NCI-H2171 (cell line): ENCODE results near the gene MBNL2.

ENCODE experiments used
- DNase-seq: peaks from one replicate; lab custom pipeline; 2025; lab: John Stamatoyannopoulos, UW

The MBNL2 gene

DNA sequence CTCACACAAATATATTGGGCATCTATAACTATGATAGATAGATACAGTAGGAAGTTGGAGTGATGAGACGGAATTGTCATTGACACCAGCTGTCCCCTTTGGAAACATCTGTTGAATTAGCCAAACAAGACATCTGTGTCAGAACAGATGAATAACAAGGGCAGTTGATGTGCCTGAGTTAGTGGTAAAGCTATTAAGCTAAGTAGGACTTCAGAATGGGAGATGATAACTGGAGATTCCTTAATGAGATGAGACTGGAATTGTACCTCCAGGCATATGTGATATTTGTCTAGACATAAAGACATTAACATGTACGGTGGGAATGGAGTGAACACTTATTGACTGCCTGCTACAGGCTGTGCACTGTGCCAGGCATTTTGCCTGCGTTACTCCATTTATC, 78.7 kb downstream of the MBNL2 start:
- DNase-seq, result no peak

- no peak for DNase-seq
Measured at GRCh38 chr13:97301382-97302095, 79.4 kb downstream of the MBNL2 start.

- DNase-seq, result no peak
Measured at GRCh38 chr13:97302611-97303010, 80.5 kb downstream of the MBNL2 start.

DNA sequence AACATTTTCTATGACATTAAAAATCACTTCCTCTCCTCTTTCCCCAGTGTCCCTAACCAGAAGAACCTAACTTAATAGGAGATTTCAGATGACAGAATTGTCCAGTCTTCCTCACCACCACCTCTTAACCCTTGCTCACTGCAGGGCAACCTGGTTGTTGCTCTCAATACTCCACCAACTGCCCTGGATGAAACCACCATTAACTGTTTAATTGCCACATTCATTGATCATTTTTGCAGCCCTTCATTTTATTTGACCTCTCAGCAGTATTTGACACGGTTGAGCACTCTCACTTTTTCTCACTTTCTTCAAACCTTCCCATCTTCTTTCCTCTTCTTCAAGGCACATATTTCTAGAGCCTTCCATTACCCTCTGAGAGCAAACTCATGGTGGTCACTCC, 84.0 kb downstream of the MBNL2 start:
- no peak for DNase-seq

DNA sequence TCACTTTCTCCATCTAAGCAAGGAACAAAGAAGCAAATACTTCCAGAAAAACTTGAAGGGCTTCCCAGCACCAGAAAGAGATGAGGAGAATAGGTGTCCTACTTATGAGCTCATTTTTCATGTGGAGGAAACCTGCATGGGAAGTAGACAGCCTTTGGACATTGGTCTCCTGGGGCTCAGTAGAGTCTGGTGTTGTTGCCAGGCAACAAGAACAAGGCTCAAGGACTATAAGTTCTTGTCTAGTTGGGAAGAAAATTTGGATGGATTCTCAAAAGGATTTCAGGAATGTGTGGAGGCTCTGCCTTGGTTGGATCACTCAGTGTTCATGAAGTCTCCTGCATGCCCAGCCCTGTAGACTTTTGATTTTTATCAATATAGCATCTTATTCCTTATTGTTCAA, 84.5 kb downstream of the MBNL2 start:
- no peak for DNase-seq

DNA sequence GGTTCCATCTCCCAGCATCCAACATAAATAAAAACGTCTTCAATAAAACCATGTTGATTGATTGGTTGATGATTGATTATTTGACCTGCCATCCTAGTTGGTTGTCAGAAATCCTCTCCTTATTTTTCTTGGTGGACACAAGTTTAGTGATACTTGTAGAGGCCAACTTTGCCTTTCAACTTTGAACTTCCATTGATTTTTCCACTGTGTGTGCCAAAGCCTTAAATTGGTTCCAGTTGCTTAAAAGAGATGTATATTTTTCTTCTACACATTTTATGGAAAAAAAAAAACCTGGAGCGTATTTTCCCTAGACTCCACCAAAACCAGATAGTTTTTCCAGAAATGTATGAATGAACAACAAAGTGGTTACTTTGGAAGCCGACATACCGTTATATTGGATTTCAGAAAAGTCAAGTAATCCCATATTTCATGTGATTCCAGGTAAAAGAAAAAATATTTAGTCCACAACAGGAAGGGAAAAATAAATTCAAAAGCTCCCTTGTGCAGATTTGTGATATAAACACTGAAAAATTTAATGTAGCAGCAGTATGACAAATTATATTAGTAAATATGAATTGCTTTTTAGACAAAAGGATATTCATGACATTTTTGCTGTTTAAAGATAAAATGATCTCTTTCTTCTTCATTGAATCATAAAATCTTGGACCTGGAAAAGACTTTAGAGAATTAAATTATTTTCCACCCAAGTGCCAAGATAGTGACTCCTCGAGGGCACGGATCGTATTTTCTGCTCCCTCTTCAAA, 85.2 kb downstream of the MBNL2 start:
- DNase-seq, result no peak

DNA sequence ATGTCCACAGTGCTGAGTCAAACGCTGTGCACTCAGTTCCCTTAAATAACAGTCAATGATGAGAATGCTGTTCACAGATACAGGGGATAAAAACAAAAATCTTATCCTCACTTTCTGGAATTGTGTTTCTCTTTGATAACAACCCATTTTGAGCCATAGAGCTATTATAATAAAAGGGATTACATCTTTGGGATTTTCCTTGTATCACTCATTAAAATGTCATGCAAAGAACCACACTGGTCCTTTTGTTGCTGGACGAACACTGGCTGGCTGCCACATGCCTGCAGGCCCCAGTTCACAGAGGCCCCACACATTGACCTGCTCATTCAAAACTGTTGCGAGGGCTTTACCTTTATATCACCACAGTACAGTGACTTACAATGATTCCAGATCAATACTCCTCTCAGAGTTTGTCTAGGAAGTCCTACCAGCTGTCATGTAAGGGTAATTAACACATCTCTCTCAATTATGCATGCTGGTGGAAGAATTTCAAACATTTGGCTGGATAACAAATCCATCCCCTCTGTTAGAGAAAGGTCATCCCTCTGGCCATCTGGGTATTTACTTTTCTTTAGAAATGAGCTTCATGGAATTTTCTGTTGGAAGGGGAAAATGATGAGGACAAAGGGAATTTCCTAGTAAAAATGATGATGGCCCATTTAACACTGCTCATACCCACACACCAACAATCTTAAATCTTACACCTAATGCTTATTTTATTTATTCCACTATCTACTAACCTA, 85.9 kb downstream of the MBNL2 start:
- no peak for DNase-seq

DNA sequence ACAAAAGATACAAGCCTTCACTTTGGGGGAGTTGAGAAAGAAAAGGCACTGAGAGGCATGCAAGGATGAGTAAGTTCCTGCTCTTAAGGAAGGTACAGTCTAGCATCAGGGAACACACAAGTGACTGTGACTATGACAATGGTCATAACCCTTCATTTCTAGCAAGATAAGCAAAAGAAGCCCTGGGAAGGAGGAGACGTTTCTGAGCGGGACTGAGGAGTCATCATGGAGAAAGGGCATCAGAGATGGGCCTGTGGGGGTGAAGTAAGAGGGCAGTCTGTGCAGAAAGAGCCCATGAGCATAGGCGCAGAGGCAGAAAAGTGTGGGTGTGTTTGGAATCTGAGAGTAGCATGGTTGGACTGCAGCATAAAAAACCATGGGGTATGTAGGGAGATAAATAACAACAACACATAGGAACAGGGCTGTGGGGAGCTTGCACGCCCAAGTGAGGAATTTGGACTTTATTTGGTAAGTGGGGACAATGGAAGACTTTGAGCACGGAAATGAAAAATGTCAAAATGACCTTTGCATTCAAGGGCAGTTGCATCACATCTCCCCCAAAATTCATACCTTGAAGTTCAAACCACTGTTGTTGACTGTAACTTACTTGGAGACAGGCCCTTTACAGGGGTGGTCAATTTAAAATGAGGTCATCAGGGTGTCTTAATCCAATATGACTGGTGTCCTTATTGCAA, 86.7 kb downstream of the MBNL2 start:
- no peak for DNase-seq

DNA sequence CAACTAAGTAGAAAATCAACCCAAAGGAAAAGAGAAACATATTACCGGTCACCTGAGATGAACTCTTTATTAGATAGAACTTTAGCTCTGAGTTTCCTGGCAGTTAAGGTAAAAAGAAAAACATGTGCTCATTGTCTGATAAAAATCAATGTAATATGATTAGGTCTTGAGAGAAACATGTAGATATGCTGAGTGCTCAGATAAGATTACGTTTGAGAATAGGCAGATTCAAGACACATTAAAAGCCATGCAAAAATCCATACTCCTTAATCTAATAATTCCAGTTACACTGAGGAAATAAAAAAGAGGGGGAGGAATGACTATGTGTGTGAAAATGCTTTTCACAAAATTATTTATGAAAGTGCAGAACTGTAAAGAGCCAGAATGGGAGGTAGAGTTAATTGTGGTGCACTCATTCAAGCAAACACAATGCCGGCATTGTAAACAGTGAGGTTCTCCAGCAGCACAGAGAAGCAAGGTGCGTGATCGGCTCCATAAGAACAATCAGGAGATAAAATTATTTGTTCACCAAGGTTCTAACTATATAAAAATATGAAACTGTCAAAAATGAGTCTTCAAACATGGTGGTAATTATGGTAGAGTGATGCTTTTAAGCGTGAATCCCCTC, 88.8 kb downstream of the MBNL2 start:
- DNase-seq, result no peak

- no peak for DNase-seq
Measured at GRCh38 chr13:97311956-97312355, 89.8 kb downstream of the MBNL2 start.

GRCh38 chr13:97313551-97314260, 91.6 kb downstream of the MBNL2 start:
- DNase-seq, result no peak

DNA sequence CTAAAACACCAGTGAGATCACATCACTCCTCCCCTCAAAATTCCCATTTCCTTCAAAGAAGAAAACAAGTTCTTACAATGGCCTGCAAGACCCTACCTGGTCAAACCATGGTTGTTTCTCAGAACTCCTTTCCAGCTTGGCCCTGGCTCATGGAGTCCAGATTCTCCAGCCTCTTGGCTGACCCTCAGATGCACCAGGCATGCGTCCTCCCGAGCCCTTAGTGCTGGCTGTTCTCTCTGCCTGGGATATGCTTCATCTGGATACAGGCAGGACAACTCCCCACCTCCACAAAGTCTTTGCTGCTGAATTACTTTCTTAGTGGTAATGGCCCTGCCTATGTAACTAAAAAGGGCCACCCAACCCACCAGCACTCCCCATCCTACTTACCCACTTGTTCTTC, 94.3 kb downstream of the MBNL2 start:
- DNase-seq, result no peak

GRCh38 chr13:97317933-97318332, 95.8 kb downstream of the MBNL2 start:
- DNase-seq, result no peak

DNA sequence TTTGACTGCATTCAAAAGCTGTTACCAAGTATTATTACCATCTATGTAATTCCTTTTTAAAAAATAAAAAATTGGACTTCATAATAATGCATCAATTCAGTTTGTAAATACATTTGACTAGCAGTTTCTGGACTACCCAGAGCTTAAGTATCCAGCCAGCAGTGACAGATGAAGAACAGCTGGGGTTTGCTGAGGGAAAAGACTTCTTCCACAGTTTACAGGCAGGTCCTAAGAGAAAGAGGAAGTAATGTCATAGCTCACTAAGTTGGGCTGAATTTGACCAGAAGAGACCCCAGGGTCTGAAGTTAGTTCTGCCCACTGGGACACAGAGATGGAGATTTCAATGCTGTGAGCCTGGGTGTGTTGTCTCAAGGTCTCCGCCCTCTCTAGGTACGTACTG, 96.4 kb downstream of the MBNL2 start:
- no peak for DNase-seq

- DNase-seq, result no peak
Measured at GRCh38 chr13:97319113-97319720, 97.1 kb downstream of the MBNL2 start.

DNA sequence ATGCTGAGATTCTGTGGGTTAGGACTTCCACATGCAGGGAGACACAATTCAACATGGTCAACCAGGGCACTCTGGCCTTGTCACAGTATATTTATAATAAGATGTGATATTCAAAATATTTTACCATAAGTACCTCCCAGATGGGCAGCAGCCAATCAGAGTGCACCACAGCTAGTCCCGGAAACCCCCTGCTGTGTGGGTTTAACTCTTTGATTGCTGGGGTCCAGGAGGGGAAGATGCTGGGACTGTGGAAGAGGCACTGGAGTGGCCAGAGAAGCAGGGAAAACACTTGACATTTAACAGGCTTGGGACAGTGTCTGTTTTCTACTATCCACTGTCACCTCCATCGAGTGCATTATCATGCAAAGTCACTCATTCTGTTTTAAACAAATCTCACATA, 99.0 kb downstream of the MBNL2 start:
- DNase-seq, result no peak

DNA sequence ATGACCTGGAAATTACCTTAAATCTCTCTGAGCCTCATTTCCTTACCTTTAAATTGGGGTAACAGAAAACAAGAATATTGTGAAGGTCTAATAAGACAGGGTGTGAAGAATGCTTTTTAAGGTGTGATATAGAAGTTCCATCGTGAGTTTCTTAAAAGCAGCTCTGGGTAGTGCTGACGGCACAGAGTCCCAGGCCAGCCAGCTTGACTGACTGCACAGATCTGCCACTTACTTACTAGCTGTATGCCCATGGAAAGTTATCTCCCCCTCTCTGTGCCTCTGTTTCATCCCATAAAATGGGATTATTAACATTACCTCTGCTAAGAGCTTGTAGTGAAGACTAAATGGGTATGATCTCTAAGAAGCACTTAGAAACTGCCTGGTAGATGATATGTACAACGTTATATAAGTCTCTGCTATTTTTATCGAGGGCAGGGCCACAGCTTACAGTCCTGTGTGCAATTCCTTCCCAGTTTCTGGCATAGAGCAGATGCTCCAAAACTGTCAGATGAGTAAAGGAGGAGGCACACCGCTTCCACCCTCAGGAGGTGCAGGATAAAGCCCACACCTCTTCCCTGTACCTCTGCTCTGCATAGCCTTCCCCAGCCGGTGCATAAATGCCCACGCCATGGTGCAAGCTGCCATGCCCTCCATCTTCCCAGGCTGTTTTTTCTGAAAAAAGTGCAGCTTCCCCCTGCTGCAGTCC, 99.6 kb downstream of the MBNL2 start:
- no peak for DNase-seq

DNA sequence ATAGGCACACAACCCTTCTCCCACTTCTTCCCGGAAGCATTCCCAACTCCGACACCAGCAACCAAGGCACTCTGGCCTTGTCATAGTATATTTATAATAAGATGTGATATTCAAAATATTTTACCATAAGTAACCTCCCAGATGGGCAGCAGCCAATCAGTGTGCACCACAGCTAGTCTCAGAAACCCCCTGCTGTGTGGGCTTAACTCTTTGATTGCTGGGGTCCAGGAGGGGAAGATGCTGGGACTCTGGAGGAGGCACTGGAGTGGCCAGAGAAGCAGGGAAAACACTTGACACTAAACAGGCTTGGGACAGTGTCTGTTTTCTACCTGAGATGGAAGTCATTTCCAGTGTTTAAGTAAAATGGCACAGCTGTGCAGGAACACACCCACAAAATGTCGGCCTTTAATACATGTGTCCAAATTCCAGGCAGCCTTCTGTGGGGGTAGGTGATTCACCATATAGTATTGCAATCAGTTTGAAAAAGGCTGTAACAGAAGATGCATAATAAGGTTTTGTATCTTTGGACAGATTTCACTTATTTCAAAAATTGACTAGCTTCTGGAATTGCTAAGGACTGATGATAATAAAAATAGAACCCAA, 100.7 kb downstream of the MBNL2 start:
- DNase-seq, result no peak

DNA sequence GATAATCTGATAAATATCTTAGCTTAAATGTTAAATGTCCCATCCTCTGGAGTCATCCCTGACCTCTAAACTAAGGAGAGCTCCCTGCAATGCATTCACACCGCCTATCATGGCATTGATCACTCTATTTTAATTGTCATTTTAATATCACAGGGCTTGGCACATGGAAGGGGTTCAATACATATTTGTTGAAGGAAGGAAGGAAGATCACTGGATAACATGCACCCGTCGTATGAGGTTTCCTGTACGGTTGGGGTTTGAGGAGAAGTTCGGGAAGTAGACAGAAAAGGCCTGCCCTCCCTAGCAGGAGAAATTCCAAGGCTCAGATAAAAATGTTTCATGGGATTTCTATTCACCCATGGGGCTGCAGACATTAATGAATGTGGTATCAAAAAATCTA, 102.0 kb downstream of the MBNL2 start:
- no peak for DNase-seq

GRCh38 chr13:97325738-97326137, 103.6 kb downstream of the MBNL2 start:
- DNase-seq, result no peak
